ENCODE results near the gene RAB5A.

DNA sequence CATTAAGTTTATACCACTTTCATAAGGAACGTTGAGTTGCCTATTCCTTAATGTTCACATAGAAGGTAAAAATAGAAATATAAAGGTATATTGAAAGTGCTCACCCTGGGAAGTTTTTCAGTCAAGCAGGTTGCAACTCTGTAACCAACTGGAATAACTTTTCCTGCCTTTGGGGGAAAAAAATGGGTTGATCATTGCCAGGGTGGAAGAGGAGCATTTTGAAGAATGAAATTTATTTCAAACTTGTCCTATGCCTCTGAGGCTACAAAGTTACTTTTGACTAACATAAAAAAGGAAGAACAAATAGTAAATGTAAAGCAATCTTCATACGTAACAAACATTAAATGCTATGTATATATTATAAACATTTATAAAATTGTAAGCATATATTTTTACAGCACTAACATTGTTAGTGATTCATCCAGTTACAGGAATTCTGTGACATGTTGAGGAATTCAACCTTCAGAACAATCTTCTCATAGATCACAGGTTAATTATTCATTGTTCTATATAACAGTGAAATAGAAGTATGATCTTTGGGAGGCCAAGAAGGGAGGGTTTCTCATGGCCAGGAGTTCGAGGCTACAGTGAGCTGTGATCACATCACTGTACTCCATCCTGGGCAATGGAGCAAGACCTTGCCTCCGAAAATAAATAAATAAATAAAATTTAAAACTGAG is 26.4 kb upstream of the RAB5A start:
- TF ChIP-seq, protein P1, sequence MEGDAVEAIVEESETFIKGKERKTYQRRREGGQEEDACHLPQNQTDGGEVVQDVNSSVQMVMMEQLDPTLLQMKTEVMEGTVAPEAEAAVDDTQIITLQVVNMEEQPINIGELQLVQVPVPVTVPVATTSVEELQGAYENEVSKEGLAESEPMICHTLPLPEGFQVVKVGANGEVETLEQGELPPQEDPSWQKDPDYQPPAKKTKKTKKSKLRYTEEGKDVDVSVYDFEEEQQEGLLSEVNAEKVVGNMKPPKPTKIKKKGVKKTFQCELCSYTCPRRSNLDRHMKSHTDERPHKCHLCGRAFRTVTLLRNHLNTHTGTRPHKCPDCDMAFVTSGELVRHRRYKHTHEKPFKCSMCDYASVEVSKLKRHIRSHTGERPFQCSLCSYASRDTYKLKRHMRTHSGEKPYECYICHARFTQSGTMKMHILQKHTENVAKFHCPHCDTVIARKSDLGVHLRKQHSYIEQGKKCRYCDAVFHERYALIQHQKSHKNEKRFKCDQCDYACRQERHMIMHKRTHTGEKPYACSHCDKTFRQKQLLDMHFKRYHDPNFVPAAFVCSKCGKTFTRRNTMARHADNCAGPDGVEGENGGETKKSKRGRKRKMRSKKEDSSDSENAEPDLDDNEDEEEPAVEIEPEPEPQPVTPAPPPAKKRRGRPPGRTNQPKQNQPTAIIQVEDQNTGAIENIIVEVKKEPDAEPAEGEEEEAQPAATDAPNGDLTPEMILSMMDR (IDR thresholded peaks at IDR 0.05) = no peak
- TF ChIP-seq, protein P2, sequence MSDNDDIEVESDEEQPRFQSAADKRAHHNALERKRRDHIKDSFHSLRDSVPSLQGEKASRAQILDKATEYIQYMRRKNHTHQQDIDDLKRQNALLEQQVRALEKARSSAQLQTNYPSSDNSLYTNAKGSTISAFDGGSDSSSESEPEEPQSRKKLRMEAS (IDR thresholded peaks at IDR 0.05; ENCODE audit: low read depth) = no peak
- TF ChIP-seq RAD21 (IDR thresholded peaks at IDR 0.05; ENCODE audit: low read length) (no peak), POLR2AphosphoS5 (IDR thresholded peaks at IDR 0.05; ENCODE audit: low read depth, low read length) (no peak), SIN3A (IDR thresholded peaks at IDR 0.05; ENCODE audit: borderline replicate concordance, low read depth, low read length) (no peak), FOXJ3 (CRISPR knock-in tag; IDR thresholded peaks at IDR 0.05) (no peak), ELF1 (IDR thresholded peaks at IDR 0.05) (no peak), EZH2phosphoT487 (IDR thresholded peaks at IDR 0.05; ENCODE audit: borderline replicate concordance, low read depth) (no peak), FOXM1 (IDR thresholded peaks at IDR 0.05; ENCODE audit: low read depth) (no peak)

Measured in SK-N-SH (cell line).